Karpas-422 (cell line): ENCODE measurements around the gene PEX6. TPM values are rescaled to one million over a fixed set of nuclear protein-coding genes. Genes with fewer than 3 reads are reported as not detected.

ENCODE experiments used
- DNase-seq: peaks from one replicate; pipeline ENCODE4 v3.0.0-alpha.2; 2015
- H2AFZ ChIP-seq: fragments of 200-600 bp; sonication (generic); 2 replicates; pipeline ENCODE4 v1.6.1; 2014; ENCODE audit warnings: antibody characterized with exemption, low read length, mixed read lengths
- H3K27ac ChIP-seq: fragments of 200-600 bp; sonication (generic); 2 replicates; pipeline ENCODE4 v1.5.1; 2014; ENCODE audit warnings: mild to moderate bottlenecking, low read length, moderate library complexity
- H3K27me3 ChIP-seq: fragments of 200-600 bp; sonication (generic); 2 replicates; pipeline ENCODE4 v1.6.1; 2014; ENCODE audit warnings: low read length, mixed read lengths
- H3K36me3 ChIP-seq: fragments of 200-600 bp; sonication (generic); 2 replicates; pipeline ENCODE4 v1.6.1; 2014; ENCODE audit warnings: low read length, mixed read lengths; ENCODE audit not compliant: insufficient read depth
- H3K4me1 ChIP-seq: fragments of 200-600 bp; sonication (generic); 2 replicates; pipeline ENCODE4 v1.6.1; 2014; ENCODE audit warnings: mild to moderate bottlenecking, low read length, mixed read lengths
- H3K4me2 ChIP-seq: fragments of 200-600 bp; sonication (generic); 2 replicates; pipeline ENCODE4 v1.6.1; 2014; ENCODE audit warnings: low read length, low read depth, mild to moderate bottlenecking; ENCODE audit not compliant: poor library complexity, severe bottlenecking
- H3K4me3 ChIP-seq: fragments of 200-600 bp; sonication (generic); 2 replicates; pipeline ENCODE4 v1.5.1; 2014; ENCODE audit warnings: mild to moderate bottlenecking, antibody characterized with exemption, low read length, mixed read lengths
- H3K79me2 ChIP-seq: fragments of 200-600 bp; sonication (generic); 2 replicates; pipeline ENCODE4 v1.6.1; 2014; ENCODE audit warnings: mild to moderate bottlenecking, low read length, mixed read lengths
- H3K9ac ChIP-seq: fragments of 200-600 bp; sonication (generic); 2 replicates; pipeline ENCODE4 v1.6.0; 2014; ENCODE audit warnings: low read length
- H3K9me2 ChIP-seq: fragments of 200-600 bp; sonication (generic), shearing (Covaris generic); replicated peaks from 2 replicates; pipeline ENCODE4 v1.6.0; 2014; ENCODE audit warnings: mild to moderate bottlenecking, low read length, moderate library complexity; ENCODE audit not compliant: insufficient read depth
- H3K9me3 ChIP-seq: fragments of 300-700, 200-600 bp; sonication (generic); 2 replicates; pipeline ENCODE4 v1.6.1; 2014; ENCODE audit warnings: low read length, mixed read lengths
- H4K20me1 ChIP-seq: fragments of 200-600 bp; sonication (generic); 2 replicates; pipeline ENCODE4 v1.6.1; 2014; ENCODE audit warnings: mild to moderate bottlenecking, antibody characterized with exemption, low read length, low read depth; ENCODE audit not compliant: insufficient read depth
- total RNA-seq: library from RNA; depleted of rRNA; stranded (reverse); fragments of >200 nt; shearing (Covaris generic); gene quantifications from 2 replicates; pipeline ENCODE4 v1.2.3, GENCODE V29; 2014; ENCODE audit warnings: low replicate concordance

PEX6 gene
- total RNA-seq, 1 experiment from 2014 or later = 16.7 TPM

GRCh38 chr6:42978487-42978838, 518 bp downstream of the PEX6 start:
- Histone ChIP-seq H4K20me1 (no peaks in the 10 kb centered on the region), H3K27me3 (no peaks in the 10 kb centered on the region), H3K4me3 (peak overlapping the region; percentile 93), H3K27ac (peak overlapping the region; percentile 43), H3K36me3 (peaks cover 6% of the 10 kb centered on the region; the same call in 1 of the 2 replicates), H3K79me2 (peaks cover 32% of the 10 kb centered on the region), H3K9me3 (no peaks in the 10 kb centered on the region), H2AFZ (no peak overlapping the region), H3K4me1 (peaks cover 35% of the 10 kb centered on the region), H3K9me2 (no peaks in the 10 kb centered on the region), H3K9ac (peak overlapping the region; percentile 94), H3K4me2 (peak overlapping the region; percentile 93)
- peak; percentile 60 for DNase-seq

GRCh38 chr6:42974919-42975505, 4.0 kb downstream of the PEX6 start:
- DNase-seq = no peak
- H3K27ac ChIP-seq = no peak overlapping the region

GRCh38 chr6:42973926-42974325, 5.1 kb downstream of the PEX6 start:
- Histone ChIP-seq H3K9me2 (no peaks in the 10 kb centered on the region), H3K4me1 (peaks cover 19% of the 10 kb centered on the region), H3K27me3 (no peaks in the 10 kb centered on the region), H3K9me3 (no peaks in the 10 kb centered on the region), H3K79me2 (peaks cover 32% of the 10 kb centered on the region), H3K27ac (no peak overlapping the region), H3K4me3 (no peak overlapping the region), H3K9ac (no peak overlapping the region), H3K36me3 (peaks cover 6% of the 10 kb centered on the region; the same call in 1 of the 2 replicates), H4K20me1 (no peaks in the 10 kb centered on the region), H2AFZ (no peak overlapping the region), H3K4me2 (no peak overlapping the region)
- DNase-seq = no peak

More at GRCh38 chr6:42974919-42975505, 4.0 kb downstream of the PEX6 start:
- H3K79me2 ChIP-seq = peaks cover 32% of the 10 kb centered on the region
- H3K36me3 ChIP-seq = peaks cover 6% of the 10 kb centered on the region; the same call in 1 of the 2 replicates
- H3K4me2 ChIP-seq = no peak overlapping the region
- no peak overlapping the region for H2AFZ ChIP-seq
- H3K4me3 ChIP-seq = no peak overlapping the region
- no peaks in the 10 kb centered on the region for H3K9me2 ChIP-seq
- H3K4me1 ChIP-seq = peaks cover 27% of the 10 kb centered on the region
- no peaks in the 10 kb centered on the region for H3K9me3 ChIP-seq
- H4K20me1 ChIP-seq = no peaks in the 10 kb centered on the region
- no peak overlapping the region for H3K9ac ChIP-seq
- H3K27me3 ChIP-seq = no peaks in the 10 kb centered on the region

- H3K9ac ChIP-seq = no peak overlapping the region
- no peak overlapping the region for H3K4me2 ChIP-seq
Observed at GRCh38 chr6:42971746-42972327, 7.1 kb downstream of the PEX6 start.

GRCh38 chr6:42970871-42971612, 7.9 kb downstream of the PEX6 start:
- Histone ChIP-seq H2AFZ (no peak overlapping the region), H3K4me1 (no peaks in the 10 kb centered on the region), H3K36me3 (no peaks in the 10 kb centered on the region), H3K4me3 (no peak overlapping the region), H3K4me2 (no peak overlapping the region), H3K9me3 (no peaks in the 10 kb centered on the region), H3K27ac (no peak overlapping the region), H4K20me1 (no peaks in the 10 kb centered on the region), H3K9me2 (no peaks in the 10 kb centered on the region), H3K9ac (no peak overlapping the region), H3K79me2 (peaks cover 6% of the 10 kb centered on the region; the same call in 1 of the 2 replicates), H3K27me3 (no peaks in the 10 kb centered on the region)
- DNase-seq = no peak

More at GRCh38 chr6:42971746-42972327, 7.1 kb downstream of the PEX6 start:
- H3K79me2 ChIP-seq = peaks cover 12% of the 10 kb centered on the region
- H3K27me3 ChIP-seq = no peaks in the 10 kb centered on the region
- no peaks in the 10 kb centered on the region for H3K9me2 ChIP-seq
- H3K9me3 ChIP-seq = no peaks in the 10 kb centered on the region
- peaks cover 2% of the 10 kb centered on the region; the same call in 1 of the 2 replicates for H3K36me3 ChIP-seq
- H3K4me3 ChIP-seq = no peak overlapping the region
- no peak overlapping the region for H3K27ac ChIP-seq
- no peak overlapping the region for H2AFZ ChIP-seq
- H4K20me1 ChIP-seq = no peaks in the 10 kb centered on the region
- DNase-seq = no peak
- peaks cover 6% of the 10 kb centered on the region for H3K4me1 ChIP-seq

- no peaks in the 10 kb centered on the region for H3K27me3 ChIP-seq
- H3K36me3 ChIP-seq = no peaks in the 10 kb centered on the region
- H3K9me2 ChIP-seq = no peaks in the 10 kb centered on the region
- no peaks in the 10 kb centered on the region for H3K9me3 ChIP-seq
- H3K4me3 ChIP-seq = no peak overlapping the region
- no peak overlapping the region for H3K9ac ChIP-seq
- H3K79me2 ChIP-seq = peaks cover under 1% of the 10 kb centered on the region; the same call in 1 of the 2 replicates
- H3K4me2 ChIP-seq = no peak overlapping the region
- DNase-seq = no peak
- no peaks in the 10 kb centered on the region for H4K20me1 ChIP-seq
- H3K27ac ChIP-seq = no peak overlapping the region
- H3K4me1 ChIP-seq = no peaks in the 10 kb centered on the region
- no peak overlapping the region for H2AFZ ChIP-seq
Observed at GRCh38 chr6:42969934-42970333, 9.0 kb downstream of the PEX6 start.

GRCh38 chr6:42969431-42969830, 9.6 kb downstream of the PEX6 start:
- Histone ChIP-seq H3K27me3 (no peaks in the 10 kb centered on the region), H3K9ac (no peak overlapping the region), H3K4me1 (no peaks in the 10 kb centered on the region), H3K9me2 (no peaks in the 10 kb centered on the region), H3K36me3 (no peaks in the 10 kb centered on the region), H3K9me3 (no peaks in the 10 kb centered on the region), H3K4me3 (no peak overlapping the region), H3K79me2 (no peaks in the 10 kb centered on the region), H4K20me1 (no peaks in the 10 kb centered on the region), H3K27ac (no peak overlapping the region), H2AFZ (no peak overlapping the region), H3K4me2 (no peak overlapping the region)
- no peak for DNase-seq

GRCh38 chr6:42968783-42969182, 10.2 kb downstream of the PEX6 start:
- no peak overlapping the region for H3K9ac ChIP-seq

More at GRCh38 chr6:42968783-42969182, 10.2 kb downstream of the PEX6 start:
- no peaks in the 10 kb centered on the region for H3K9me3 ChIP-seq
- no peak overlapping the region for H3K27ac ChIP-seq
- H2AFZ ChIP-seq = no peak overlapping the region
- no peaks in the 10 kb centered on the region for H3K4me1 ChIP-seq
- no peaks in the 10 kb centered on the region for H3K79me2 ChIP-seq
- H3K36me3 ChIP-seq = no peaks in the 10 kb centered on the region
- no peak overlapping the region for H3K4me2 ChIP-seq
- H3K9me2 ChIP-seq = no peaks in the 10 kb centered on the region
- no peaks in the 10 kb centered on the region for H3K27me3 ChIP-seq
- no peaks in the 10 kb centered on the region for H4K20me1 ChIP-seq
- no peak overlapping the region for H3K4me3 ChIP-seq
- DNase-seq = no peak
